SK-N-SH treated with all-trans-retinoic acid at 6 μM for 48 hours (cell line): Measurements from ENCODE around the gene SIDT1.

Experiments used
- ATAC-seq: fragments of 200-7000 bp; cut with Tn5 transposase; 3 replicates; pipeline ENCODE4 v1.9.1; 2020; ENCODE audit warnings: mild to moderate bottlenecking, moderate library complexity
- ARNTL ChIP-seq: fragments of 450-650 bp; formaldehyde crosslinking; IDR thresholded peaks from 2 replicates; pipeline ENCODE4 v1.5.0; 2020; ENCODE audit warnings: low read depth, mild to moderate bottlenecking, moderate library complexity, borderline replicate concordance
- BACH2 ChIP-seq: fragments of 250-450 bp; sonication (Bioruptor Pico); IDR thresholded peaks from 2 replicates; pipeline ENCODE4 v1.9.0; 2021; ENCODE audit warnings: mild to moderate bottlenecking, borderline replicate concordance
- CREB5 ChIP-seq: fragments of 250-450 bp; sonication (Bioruptor Pico); IDR thresholded peaks from 2 replicates; pipeline ENCODE4 v1.5.1; 2020; ENCODE audit warnings: low read depth, mild to moderate bottlenecking, moderate library complexity
- CSDC2 ChIP-seq: fragments of 250-450 bp; sonication (Bioruptor Pico); IDR thresholded peaks from 2 replicates; pipeline ENCODE4 v1.5.0; 2020; ENCODE audit warnings: mild to moderate bottlenecking, moderate library complexity
- CSRNP3 ChIP-seq: fragments of 250-450 bp; sonication (Bioruptor Pico); IDR thresholded peaks from 2 replicates; pipeline ENCODE4 v1.5.1; 2021; ENCODE audit warnings: mild to moderate bottlenecking, moderate library complexity
- ESRRG ChIP-seq: fragments of 250-450 bp; sonication (Bioruptor Pico); IDR thresholded peaks from 2 replicates; pipeline ENCODE4 v1.6.1; 2021; ENCODE audit warnings: mild to moderate bottlenecking
- GLIS3 ChIP-seq: fragments of 250-450 bp; sonication (Bioruptor Pico); IDR thresholded peaks from 2 replicates; pipeline ENCODE4 v1.5.0; 2020; ENCODE audit warnings: mild to moderate bottlenecking, moderate library complexity
- ISL1 ChIP-seq: fragments of 250-450 bp; sonication (Bioruptor Pico); IDR thresholded peaks from 2 replicates; pipeline ENCODE4 v2.1.2; 2022; ENCODE audit warnings: mild to moderate bottlenecking, moderate library complexity
- OSR1 ChIP-seq: fragments of 250-450 bp; sonication (Bioruptor Pico); IDR thresholded peaks from 2 replicates; pipeline ENCODE4 v1.8.0; 2022; ENCODE audit warnings: moderate library complexity, mild to moderate bottlenecking, inconsistent platforms
- PATZ1 ChIP-seq: fragments of 250-450 bp; sonication (Bioruptor Pico); IDR thresholded peaks from 2 replicates; pipeline ENCODE4 v1.8.0; 2020; ENCODE audit warnings: mild to moderate bottlenecking, moderate library complexity, borderline replicate concordance
- POU6F1 ChIP-seq: fragments of 250-450 bp; sonication (Bioruptor Pico); IDR thresholded peaks from 2 replicates; pipeline ENCODE4 v1.8.0; 2021; ENCODE audit warnings: low read depth, mild to moderate bottlenecking, moderate library complexity, borderline replicate concordance
- PPARA ChIP-seq: fragments of 250-450 bp; sonication (Bioruptor Pico); IDR thresholded peaks from 2 replicates; pipeline ENCODE4 v1.5.0; 2020; ENCODE audit warnings: mild to moderate bottlenecking, borderline replicate concordance
- RARB ChIP-seq: fragments of 250-450 bp; sonication (Bioruptor Pico); IDR thresholded peaks from 2 replicates; pipeline ENCODE4 v1.8.0; 2021; ENCODE audit warnings: mild to moderate bottlenecking, moderate library complexity
- SNAI2 ChIP-seq: fragments of 250-450 bp; sonication (Bioruptor Pico); IDR thresholded peaks from 2 replicates; pipeline ENCODE4 v1.5.0; 2020; ENCODE audit warnings: mild to moderate bottlenecking, moderate library complexity
- TCF4 ChIP-seq: fragments of 250-450 bp; sonication (Bioruptor Pico); IDR thresholded peaks from 2 replicates; pipeline ENCODE4 v1.8.0; 2021; ENCODE audit warnings: mild to moderate bottlenecking, moderate library complexity, borderline replicate concordance
- TOX ChIP-seq: fragments of 250-450 bp; sonication (Bioruptor Pico); IDR thresholded peaks from 2 replicates; pipeline ENCODE4 v1.8.0; 2021; ENCODE audit warnings: mild to moderate bottlenecking, moderate library complexity, borderline replicate concordance
- TSHZ2 ChIP-seq: fragments of 250-450 bp; sonication (Bioruptor Pico); IDR thresholded peaks from 2 replicates; pipeline ENCODE4 v1.5.0; 2020; ENCODE audit warnings: mild to moderate bottlenecking, moderate library complexity
- ZC3H10 ChIP-seq: fragments of 250-450 bp; sonication (Bioruptor Pico); IDR thresholded peaks from 2 replicates; pipeline ENCODE4 v1.5.1; 2021; ENCODE audit warnings: mild to moderate bottlenecking, moderate library complexity
- ZFP3 ChIP-seq: fragments of 250-450 bp; sonication (Bioruptor Pico); IDR thresholded peaks from 2 replicates; pipeline ENCODE4 v1.5.0; 2020; ENCODE audit warnings: mild to moderate bottlenecking, moderate library complexity
- ZNF565 ChIP-seq: fragments of 450-650 bp; formaldehyde crosslinking; conservative IDR thresholded peaks from 2 replicates; pipeline ENCODE4 v1.5.0; 2020; ENCODE audit warnings: low read depth, mild to moderate bottlenecking, moderate library complexity
- ZNF8 ChIP-seq: fragments of 450-650 bp; formaldehyde crosslinking; IDR thresholded peaks from 2 replicates; pipeline ENCODE4 v1.5.0; 2020; ENCODE audit warnings: mild to moderate bottlenecking, moderate library complexity

The SIDT1 gene

GRCh38 chr3:113623811-113624210, 91.5 kb downstream of the SIDT1 start:
- ATAC-seq, result no peak
- TF ChIP-seq ARNTL, result no peak
- TF ChIP-seq SNAI2 (CRISPR knock-in tag), result no peak
- TF ChIP-seq ZNF8 (CRISPR knock-in tag), result no peak
- TF ChIP-seq ZNF565 (CRISPR knock-in tag), result no peak
- no peak for TF ChIP-seq CREB5 (CRISPR knock-in tag)
- TF ChIP-seq PPARA (CRISPR knock-in tag), result no peak
- TF ChIP-seq CSRNP3 (CRISPR knock-in tag), result no peak
- TF ChIP-seq TSHZ2 (CRISPR knock-in tag), result no peak
- no peak for TF ChIP-seq ESRRG
- TF ChIP-seq PATZ1 (CRISPR knock-in tag), result no peak
- TF ChIP-seq OSR1, result no peak

- no peak for TF ChIP-seq ZC3H10 (CRISPR knock-in tag)
- TF ChIP-seq SNAI2 (CRISPR knock-in tag), result no peak
- TF ChIP-seq ESRRG, result no peak
- no peak for TF ChIP-seq GLIS3
- no peak for TF ChIP-seq TOX
- TF ChIP-seq POU6F1 (CRISPR knock-in tag), result no peak
- TF ChIP-seq CSDC2 (CRISPR knock-in tag), result no peak
- no peak for TF ChIP-seq CREB5 (CRISPR knock-in tag)
- no peak for TF ChIP-seq ZFP3 (CRISPR knock-in tag)
- no peak for TF ChIP-seq BACH2 (CRISPR knock-in tag)
- TF ChIP-seq ZNF8 (CRISPR knock-in tag), result no peak
- no peak for TF ChIP-seq ISL1
- no peak for TF ChIP-seq PATZ1 (CRISPR knock-in tag)
- TF ChIP-seq PPARA (CRISPR knock-in tag), result no peak
- TF ChIP-seq TSHZ2 (CRISPR knock-in tag), result no peak
- TF ChIP-seq RARB (CRISPR knock-in tag), result no peak
- TF ChIP-seq TCF4 (CRISPR knock-in tag), result no peak
- no peak for TF ChIP-seq ZNF565 (CRISPR knock-in tag)
- TF ChIP-seq OSR1, result no peak
- no peak for TF ChIP-seq CSRNP3 (CRISPR knock-in tag)
Observed at GRCh38 chr3:113625834-113626233, 93.5 kb downstream of the SIDT1 start.

More at GRCh38 chr3:113625834-113626233, 93.5 kb downstream of the SIDT1 start:
- ATAC-seq, result no peak
